T47D (cell line): Measurements from ENCODE around the gene SH3GL2.
A peak's percentile ranks its signal among the peaks of the same experiment; 100 is the strongest.

Experiments used
- DNase-seq, 2 experiments: peaks; one replicate each; pipeline versions ENCODE4 v3.0.0 to v3.0.0-alpha.2; 2011 to 2012; ENCODE audit warnings: low read depth in 1 of 2, low spot score in 1 of 2
- JUND ChIP-seq: IDR thresholded peaks from 2 replicates; pipeline ENCODE4 v1.6.1; 2012; ENCODE audit warnings: low read depth
- in situ Hi-C: cut with HindIII; loops from 2 replicates; pipeline ENCODE4 v1.10.0; 2016; ENCODE audit warnings: low sequenced_read_pairs, low pct_unique_long_range_greater_than_20kb

Gene SH3GL2

DNA sequence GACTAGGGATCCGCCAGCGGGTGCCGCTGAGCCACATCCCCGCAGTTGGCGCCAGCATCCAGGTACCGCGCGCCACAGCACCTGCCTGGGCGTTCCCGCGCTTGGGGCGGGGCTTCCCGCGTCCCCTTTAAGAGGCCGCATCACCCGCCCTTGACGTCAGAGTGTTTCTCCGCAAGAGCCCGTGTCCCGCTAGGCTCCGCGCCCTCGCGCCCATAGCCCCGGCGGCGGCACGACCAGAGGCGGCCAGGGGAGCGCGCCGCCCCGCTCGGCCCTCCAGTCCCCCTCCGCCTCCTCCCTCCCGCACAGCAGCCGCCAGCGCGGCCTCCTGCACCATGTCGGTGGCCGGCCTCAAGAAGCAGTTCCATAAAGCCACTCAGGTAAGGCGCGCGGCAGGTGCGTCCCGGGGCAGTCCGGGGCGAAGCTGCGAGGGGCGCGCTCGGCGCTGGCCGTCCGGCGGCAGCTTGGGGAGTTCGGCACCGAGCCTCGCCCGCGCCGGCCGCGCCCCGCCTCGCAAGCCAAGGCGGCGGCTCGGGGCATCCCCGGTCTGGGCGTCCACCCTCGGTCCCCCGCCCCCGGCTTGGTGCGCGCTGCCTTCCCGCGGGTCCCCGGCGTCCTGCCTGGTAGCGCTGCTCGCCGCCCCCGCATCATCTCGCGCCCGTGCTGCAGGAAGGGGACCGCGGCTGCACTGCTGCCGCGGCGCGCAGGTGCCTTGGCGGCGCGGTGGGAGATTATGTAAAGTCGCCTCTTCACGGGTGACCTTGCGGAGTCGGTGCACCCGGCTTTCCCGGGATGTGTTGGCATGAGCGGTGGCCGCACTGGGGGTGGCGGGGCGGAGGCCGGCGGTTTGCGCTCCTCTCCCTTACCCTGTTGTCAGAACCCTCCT is at the start of gene SH3GL2:
Gene SH3GL2 (plus strand): TSS at position 156 of the 883 bp plus-strand sequence.
- no peak for TF ChIP-seq JUND
- no peak for DNase-seq
- in situ Hi-C loops = no loop called here

DNA sequence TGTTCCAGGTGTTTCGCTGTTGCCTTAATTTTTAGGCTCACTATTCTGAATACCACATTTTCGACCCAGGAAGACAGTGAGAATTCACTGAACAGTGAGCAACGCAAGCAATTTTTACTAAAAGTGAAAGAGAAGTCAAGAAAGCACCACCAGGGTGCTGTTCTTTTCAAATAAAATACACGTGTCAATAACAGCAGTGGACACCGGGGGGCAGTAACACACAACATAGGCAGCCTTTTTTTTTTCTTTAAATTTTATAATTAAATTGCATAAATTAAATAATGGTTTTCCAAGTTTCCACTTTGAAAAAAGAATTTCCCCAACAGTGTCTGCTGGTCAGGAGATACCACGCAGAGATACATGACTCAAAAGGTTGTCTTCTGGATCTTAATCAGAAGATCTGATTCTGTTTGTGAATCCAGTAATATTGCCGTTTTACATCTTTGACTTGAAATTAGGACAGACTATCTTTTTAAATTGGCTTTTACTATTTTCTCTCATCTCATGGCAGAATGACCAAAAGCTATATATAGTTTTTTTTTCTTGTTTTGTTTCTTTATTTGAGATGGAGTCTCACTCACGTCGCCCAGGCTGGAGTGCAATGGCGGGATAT is 47.1 kb upstream of the SH3GL2 start:
- TF ChIP-seq JUND = no peak
- in situ Hi-C loops = no loop called here
- DNase-seq = peak in 1 of 2 experiments; percentile 55

GRCh38 chr9:17532461-17532860 is 46.4 kb upstream of the SH3GL2 start:
- DNase-seq = no peak
- no peak for TF ChIP-seq JUND
- in situ Hi-C loops = no loop called here

DNA sequence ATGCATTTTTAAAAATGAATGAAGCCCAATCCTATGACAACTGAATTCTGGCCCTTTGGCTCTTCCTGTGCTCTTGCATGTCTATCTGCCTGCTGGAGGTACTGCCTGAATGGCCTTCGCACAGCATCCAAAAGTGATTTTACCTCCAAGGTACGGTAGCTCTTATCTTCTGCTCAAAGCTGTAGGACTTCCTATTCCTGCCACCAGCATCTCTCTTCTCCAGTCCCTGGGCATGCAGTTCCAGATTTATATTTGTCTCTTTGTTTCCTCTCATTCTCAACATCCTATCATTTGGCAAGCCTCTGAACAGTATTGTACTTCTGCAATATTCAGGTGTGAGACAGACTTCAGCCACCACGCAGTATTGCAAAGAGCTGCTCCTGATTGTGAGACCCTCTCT is 43.7 kb upstream of the SH3GL2 start:
- no peak for DNase-seq
- in situ Hi-C loops = no loop called here
- no peak for TF ChIP-seq JUND

DNA sequence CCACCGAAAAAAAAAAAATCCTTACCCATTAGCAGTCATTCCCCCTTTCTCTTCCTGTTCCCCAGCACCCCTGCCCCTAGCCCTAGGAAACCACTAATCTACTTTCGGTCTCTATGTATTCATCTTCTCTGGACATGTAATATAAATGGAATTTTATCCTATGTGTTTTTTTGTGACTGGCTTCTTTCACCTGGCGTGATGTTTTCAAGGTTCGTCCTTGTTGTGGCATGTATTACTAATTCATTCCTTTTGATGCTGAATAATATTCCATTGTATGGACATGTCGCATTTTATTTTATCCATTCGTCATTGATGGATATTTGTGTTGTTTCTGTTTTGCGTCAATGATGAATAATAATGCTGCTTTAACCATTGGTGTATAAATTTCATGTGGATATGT is 42.8 kb upstream of the SH3GL2 start:
- in situ Hi-C loops = no loop called here
- no peak for DNase-seq
- no peak for TF ChIP-seq JUND

DNA sequence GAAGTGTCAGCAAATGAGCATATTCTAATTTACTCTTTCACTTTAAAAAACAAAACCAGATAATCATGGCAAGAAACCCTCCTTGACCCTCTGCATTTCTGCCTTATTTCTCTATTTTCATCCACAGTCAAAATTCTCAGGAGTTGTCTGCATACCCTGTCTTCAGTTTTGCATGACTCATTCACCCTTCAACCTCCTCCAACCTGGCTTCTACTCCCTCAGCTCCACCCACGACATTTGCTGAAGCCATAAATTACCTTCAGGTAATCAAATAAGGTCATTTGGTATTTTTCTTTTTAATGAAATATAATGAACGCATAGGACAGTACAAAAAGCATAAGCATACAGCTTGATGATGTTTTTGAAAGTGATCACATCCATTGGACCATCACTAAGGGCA is 27.8 kb upstream of the SH3GL2 start:
- no peak for DNase-seq
- in situ Hi-C loops = no loop called here
- no peak for TF ChIP-seq JUND

- TF ChIP-seq JUND = no peak
- no peak for DNase-seq
- in situ Hi-C loops = no loop called here
Observed at GRCh38 chr9:17555362-17556054, 23.4 kb upstream of the SH3GL2 start.

- in situ Hi-C loops = no loop called here
- TF ChIP-seq JUND = no peak
- no peak for DNase-seq
Observed at GRCh38 chr9:17556255-17556654, 22.6 kb upstream of the SH3GL2 start.

- no peak for TF ChIP-seq JUND
- no peak for DNase-seq
- in situ Hi-C loops = no loop called here
Observed at GRCh38 chr9:17556935-17557334, 21.9 kb upstream of the SH3GL2 start.

- in situ Hi-C loops = no loop called here
- no peak for TF ChIP-seq JUND
Observed at GRCh38 chr9:17571825-17572224, 7.0 kb upstream of the SH3GL2 start.

DNA sequence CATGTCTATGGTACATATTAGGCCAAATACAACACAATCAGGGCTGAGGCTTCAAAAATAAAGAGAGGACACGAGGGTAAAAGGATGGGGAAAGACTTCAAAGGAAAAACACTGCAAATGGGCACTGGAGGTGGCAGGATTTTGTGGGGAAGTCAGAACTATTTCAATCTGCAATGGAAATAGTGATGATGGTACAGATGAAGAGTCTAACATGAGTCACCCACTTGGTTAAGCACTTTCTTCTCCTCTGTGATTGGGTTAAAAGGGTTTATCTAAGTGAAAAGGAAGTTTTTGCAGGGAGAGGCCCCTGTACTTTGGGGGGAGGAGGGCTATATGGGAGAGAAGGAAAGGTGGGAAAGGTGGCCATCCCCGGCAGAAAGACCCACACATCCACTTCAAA is 4.5 kb upstream of the SH3GL2 start:
- DNase-seq = no peak
- TF ChIP-seq JUND = no peak
- in situ Hi-C loops = no loop called here

More at GRCh38 chr9:17571825-17572224, 7.0 kb upstream of the SH3GL2 start:
- no peak for DNase-seq

- no peak for DNase-seq
- in situ Hi-C loops = no loop called here
- no peak for TF ChIP-seq JUND
Observed at GRCh38 chr9:17578577-17578910, 322 bp upstream of the SH3GL2 start.

DNA sequence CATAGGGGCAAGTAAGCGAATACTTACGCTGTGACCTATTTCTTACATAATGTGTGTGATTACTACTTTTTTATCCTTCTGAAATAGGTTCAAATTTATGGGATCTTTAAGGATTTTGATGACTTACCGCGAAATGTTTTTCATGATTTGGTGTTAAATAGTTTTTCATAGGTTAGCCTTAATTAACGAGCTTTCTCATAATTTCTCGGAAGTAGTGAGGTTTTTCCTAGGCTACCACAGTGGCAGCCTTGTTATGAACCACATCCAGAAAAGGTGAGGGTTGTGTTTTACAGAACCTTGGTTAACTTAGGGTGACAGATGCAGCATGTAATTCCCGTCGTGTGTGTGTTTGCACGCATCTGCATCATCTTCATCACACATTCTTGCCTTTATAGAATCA is 1.3 kb downstream of the SH3GL2 start:
- in situ Hi-C loops = no loop called here
- TF ChIP-seq JUND = no peak
- no peak for DNase-seq
